ENCODE results near the gene COL15A1. TPM values are rescaled to one million over a fixed set of nuclear protein-coding genes. Genes with fewer than 3 reads are reported as not detected.

The COL15A1 gene
- total RNA-seq, 1 donor from 2014 or later = 0.06 TPM

DNA sequence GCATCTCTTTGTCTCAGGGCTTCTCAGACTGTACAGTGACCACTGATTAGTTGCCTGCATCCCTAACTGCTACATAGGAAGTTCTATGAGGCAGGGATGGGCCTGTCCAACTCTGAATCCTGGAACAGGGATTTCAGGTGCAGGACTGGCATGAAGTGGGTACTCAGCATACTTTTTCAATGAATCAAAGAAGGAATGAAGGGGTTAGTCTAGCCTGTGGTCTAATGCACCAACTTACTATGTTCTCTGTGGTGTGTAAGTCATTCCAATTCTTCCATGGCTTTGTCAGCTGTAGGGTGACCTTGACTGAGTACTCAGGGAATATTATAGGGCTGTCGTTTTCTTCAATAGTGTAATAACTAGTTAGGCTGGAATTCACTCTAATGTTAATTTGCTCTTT lies 8.3 kb downstream of the COL15A1 start:
- TF ChIP-seq, protein P1, sequence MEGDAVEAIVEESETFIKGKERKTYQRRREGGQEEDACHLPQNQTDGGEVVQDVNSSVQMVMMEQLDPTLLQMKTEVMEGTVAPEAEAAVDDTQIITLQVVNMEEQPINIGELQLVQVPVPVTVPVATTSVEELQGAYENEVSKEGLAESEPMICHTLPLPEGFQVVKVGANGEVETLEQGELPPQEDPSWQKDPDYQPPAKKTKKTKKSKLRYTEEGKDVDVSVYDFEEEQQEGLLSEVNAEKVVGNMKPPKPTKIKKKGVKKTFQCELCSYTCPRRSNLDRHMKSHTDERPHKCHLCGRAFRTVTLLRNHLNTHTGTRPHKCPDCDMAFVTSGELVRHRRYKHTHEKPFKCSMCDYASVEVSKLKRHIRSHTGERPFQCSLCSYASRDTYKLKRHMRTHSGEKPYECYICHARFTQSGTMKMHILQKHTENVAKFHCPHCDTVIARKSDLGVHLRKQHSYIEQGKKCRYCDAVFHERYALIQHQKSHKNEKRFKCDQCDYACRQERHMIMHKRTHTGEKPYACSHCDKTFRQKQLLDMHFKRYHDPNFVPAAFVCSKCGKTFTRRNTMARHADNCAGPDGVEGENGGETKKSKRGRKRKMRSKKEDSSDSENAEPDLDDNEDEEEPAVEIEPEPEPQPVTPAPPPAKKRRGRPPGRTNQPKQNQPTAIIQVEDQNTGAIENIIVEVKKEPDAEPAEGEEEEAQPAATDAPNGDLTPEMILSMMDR (conservative IDR thresholded peaks at IDR 0.05; ENCODE audit: low read depth, low read length) = no peak
- H3K4me3 ChIP-seq (ENCODE audit: low read depth, low read length) = no peak overlapping the region
- DNase-seq (ENCODE audit: low read depth) = no peak

DNA sequence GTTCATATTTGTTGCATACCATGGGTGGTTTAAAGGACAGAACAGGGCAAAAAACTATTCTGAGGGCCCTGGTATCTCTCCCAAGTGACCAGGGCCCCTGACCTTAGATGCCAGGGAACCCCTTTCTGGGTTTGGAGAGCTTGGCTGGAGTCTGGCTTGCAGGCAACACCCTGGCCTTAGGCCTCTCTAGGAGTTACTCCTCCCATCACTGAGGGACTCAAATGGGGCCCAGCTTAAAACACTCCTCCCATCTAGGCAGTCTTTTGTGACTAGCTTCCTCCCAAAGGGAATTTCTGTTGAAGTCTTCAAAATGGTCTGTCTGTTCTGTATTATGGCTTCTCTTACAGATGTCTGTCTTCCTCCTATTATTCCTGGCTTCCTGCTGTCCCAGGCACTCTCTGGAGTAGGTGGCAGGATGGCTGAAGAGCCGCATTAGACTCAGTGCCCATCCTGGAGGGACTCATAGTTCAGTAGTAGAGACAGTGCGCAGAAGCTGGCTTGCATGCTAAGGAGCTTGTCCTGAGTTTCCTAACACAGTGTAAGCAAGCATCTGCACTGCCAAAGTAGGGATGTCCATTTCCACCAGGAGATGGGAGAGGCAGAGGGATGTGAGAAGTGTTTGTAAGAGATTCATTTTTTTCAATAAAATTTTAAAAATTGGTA lies 10.0 kb downstream of the COL15A1 start:
- no peak for DNase-seq (ENCODE audit: low read depth)
- TF ChIP-seq, protein P1 (conservative IDR thresholded peaks at IDR 0.05; ENCODE audit: low read depth, low read length) = no peak
- H3K4me3 ChIP-seq (ENCODE audit: low read depth, low read length) = no peak overlapping the region

DNA sequence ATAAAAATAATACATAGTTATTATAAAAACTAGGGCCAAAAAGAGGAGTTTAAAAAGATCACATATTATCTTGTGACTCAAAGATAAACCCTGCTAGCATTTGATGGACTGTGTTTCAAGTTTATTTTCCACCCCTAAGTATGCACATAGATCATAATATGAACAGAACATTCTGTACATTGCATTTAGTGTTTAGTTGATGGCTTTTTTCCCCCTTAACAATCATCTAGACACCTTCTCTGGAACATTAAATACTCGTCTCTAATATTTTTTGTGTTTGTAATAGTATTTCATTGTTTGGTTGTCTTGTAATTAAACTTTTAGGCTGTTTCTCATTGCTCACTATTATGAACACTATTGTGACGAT lies 10.5 kb downstream of the COL15A1 start:
- H3K4me3 ChIP-seq (ENCODE audit: low read depth, low read length) = no peak overlapping the region
- TF ChIP-seq, protein P1 (conservative IDR thresholded peaks at IDR 0.05; ENCODE audit: low read depth, low read length) = no peak
- DNase-seq (ENCODE audit: low read depth) = no peak

DNA sequence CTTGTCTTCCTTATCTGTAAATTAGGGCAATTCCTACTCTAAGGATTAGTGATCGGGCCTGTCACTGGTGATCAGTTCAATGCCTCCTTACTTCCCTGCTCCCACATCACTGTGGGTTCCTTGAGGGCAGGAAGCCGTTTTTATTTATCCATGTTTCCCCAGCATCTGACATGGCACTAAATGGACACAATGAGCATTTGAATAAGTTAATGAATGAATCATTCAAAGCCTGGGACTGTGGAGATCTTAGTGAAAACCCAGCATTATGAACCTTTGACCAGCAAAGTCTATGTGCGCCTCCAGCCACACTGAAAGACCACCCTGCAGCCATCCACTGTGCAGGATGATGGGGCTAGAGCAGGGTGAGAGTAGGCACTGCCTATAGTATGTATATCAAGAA lies 11.6 kb downstream of the COL15A1 start:
- TF ChIP-seq, protein P1 (conservative IDR thresholded peaks at IDR 0.05; ENCODE audit: low read depth, low read length) = no peak
- H3K4me3 ChIP-seq (ENCODE audit: low read depth, low read length) = no peak overlapping the region
- no peak for DNase-seq (ENCODE audit: low read depth)

DNA sequence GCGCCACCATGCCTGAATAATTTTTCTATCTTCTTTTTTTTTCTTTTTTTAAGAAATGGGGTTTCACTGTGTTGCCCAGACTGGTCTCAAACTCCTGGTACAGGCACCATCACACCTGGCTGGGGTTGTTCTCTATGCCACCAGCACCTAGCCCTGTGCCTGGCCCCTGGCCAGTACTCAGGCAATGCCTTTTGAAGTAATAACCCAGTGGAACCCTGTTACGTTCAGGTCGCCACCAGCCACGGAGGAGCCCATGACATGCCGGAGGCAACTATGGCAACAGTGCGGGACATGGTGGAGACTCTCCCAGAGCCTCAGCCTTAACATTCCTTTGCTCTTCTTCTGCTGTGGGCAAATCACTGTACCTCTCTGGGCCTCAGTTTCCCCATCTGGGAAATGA lies 14.1 kb downstream of the COL15A1 start:
- DNase-seq (ENCODE audit: low read depth) = no peak
- TF ChIP-seq, protein P1 (conservative IDR thresholded peaks at IDR 0.05; ENCODE audit: low read depth, low read length) = no peak
- H3K4me3 ChIP-seq (ENCODE audit: low read depth, low read length) = no peak overlapping the region

DNA sequence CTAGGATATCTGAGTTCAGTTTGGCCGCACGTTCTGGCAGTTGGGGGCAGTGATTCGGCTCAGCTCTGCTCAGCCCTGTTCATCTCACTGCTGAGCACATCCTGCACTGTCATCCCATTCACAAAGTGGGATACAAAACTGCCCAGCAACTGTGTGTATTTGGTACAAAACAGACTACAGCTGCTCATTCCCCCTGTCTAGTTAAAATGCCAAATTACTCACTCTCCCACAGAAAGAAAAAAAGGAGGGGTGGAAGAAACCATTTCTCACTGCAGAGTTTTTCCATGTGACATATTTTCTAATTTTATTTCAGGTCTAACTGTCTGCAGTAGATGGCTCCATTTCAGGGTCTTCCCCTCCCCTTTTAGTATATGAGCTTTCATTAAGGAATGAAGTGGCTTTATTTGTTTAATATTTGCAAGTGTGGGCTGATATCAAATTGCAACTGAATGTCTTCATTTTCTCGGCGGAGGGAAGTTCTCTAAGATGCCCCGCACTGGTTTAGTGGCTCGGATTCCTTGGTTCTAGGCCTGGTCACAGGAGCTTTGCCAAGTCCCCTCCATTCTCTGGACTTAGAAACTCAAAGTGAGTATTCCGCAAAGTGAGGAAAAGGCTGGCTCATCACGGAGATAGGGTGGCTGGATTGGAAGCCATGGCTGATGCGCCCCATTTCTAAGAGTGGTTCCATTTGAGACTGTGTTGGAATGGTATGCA lies 14.7 kb downstream of the COL15A1 start:
- no peak overlapping the region for H3K4me3 ChIP-seq (ENCODE audit: low read depth, low read length)
- DNase-seq (ENCODE audit: low read depth) = no peak
- TF ChIP-seq, protein P1 (conservative IDR thresholded peaks at IDR 0.05; ENCODE audit: low read depth, low read length) = no peak

DNA sequence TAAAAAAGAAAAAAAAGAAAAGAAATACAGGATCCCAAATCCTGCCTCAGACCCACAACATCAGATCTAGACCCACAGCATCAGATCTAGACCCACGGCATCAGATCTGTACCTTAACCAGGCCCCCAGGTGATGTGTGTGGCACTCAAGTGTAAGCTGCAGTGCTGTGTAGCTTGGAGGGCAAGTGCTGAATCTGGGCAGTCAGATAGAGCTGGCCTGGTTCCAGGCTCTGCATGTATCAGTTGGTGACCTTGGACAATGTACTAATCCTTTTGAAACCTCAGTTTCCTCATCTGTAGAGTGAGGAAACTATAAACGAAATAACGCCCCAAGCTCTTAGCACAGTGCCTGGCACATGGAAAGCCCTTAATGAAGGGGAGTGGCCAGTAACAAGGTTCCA lies 16.7 kb downstream of the COL15A1 start:
- TF ChIP-seq, protein P1 (conservative IDR thresholded peaks at IDR 0.05; ENCODE audit: low read depth, low read length) = no peak
- no peak for DNase-seq (ENCODE audit: low read depth)

More for the DNA sequence above, 16.7 kb downstream of the COL15A1 start:
- no peak overlapping the region for H3K4me3 ChIP-seq (ENCODE audit: low read depth, low read length)

All from epithelial cell of proximal tubule (primary cell).